NCI-H524 treated with DMSO at 0.1 percent for 48 hours (cell line): Measurements from ENCODE around the gene RNF212B.
"Not testable (repeated sequence)": the region's sequence is repeated elsewhere in the genome, so short reads cannot be mapped to it uniquely, and the experiment has no call there.

Experiments used
- DNase-seq: peaks from one replicate; lab custom pipeline; 2025; lab: John Stamatoyannopoulos, UW

Gene RNF212B

GRCh38 chr14:23242076-23242475 lies 4.3 kb downstream of the RNF212B start:
- DNase-seq: no peak

- DNase-seq: no peak
These were observed 5.3 kb downstream of the RNF212B start for GRCh38 chr14:23243066-23243465.

- DNase-seq: no peak
These were observed 7.5 kb downstream of the RNF212B start for GRCh38 chr14:23245282-23245681.

- no peak for DNase-seq
These were observed 10.9 kb downstream of the RNF212B start for GRCh38 chr14:23248601-23249000.

GRCh38 chr14:23249824-23250223 lies 12.1 kb downstream of the RNF212B start:
- no peak for DNase-seq

- DNase-seq: no peak
These were observed 14.3 kb downstream of the RNF212B start for GRCh38 chr14:23252006-23252405.

- no peak for DNase-seq
These were observed 14.9 kb downstream of the RNF212B start for GRCh38 chr14:23252420-23253333.

GRCh38 chr14:23258256-23258655 lies 20.5 kb downstream of the RNF212B start:
- no peak for DNase-seq

GRCh38 chr14:23259426-23259825 lies 21.7 kb downstream of the RNF212B start:
- no peak for DNase-seq

- not testable (repeated sequence) for DNase-seq
These were observed 23.1 kb downstream of the RNF212B start for GRCh38 chr14:23260849-23261248.

- no peak for DNase-seq
These were observed 31.5 kb downstream of the RNF212B start for GRCh38 chr14:23269193-23269592.

- DNase-seq: no peak
These were observed 37.7 kb downstream of the RNF212B start for GRCh38 chr14:23275412-23275811.

GRCh38 chr14:23277189-23277588 lies 39.5 kb downstream of the RNF212B start:
- DNase-seq: no peak

GRCh38 chr14:23277928-23278327 lies 40.2 kb downstream of the RNF212B start:
- DNase-seq: not testable (repeated sequence)

- no peak for DNase-seq
These were observed 43.5 kb downstream of the RNF212B start for GRCh38 chr14:23281247-23281646.

- DNase-seq: no peak
These were observed 47.2 kb downstream of the RNF212B start for GRCh38 chr14:23284654-23285529.

GRCh38 chr14:23285530-23286019 lies 47.8 kb downstream of the RNF212B start:
- no peak for DNase-seq

- DNase-seq: peak; percentile 98
These were observed 48.5 kb downstream of the RNF212B start, which contains the start of gene HOMEZ for GRCh38 chr14:23286020-23286901. Gene HOMEZ, minus strand, starts transcription at chr14:23286132. Its CDS starts 180 bp downstream, at chr14:23285952.

- no peak for DNase-seq
These were observed 49.3 kb downstream of the RNF212B start for GRCh38 chr14:23286902-23287479.

- no peak for DNase-seq
These were observed 57.2 kb downstream of the RNF212B start for GRCh38 chr14:23294734-23295561.
